Urinary bladder (tissue), 4 donors: ENCODE measurements around the gene S100A2. TPM values are rescaled to one million over a fixed set of nuclear protein-coding genes. Genes with fewer than 3 reads are reported as not detected.
"Not testable (repeated sequence)": the region's sequence is repeated elsewhere in the genome, so short reads cannot be mapped to it uniquely, and the experiment has no call there.

ENCODE experiments used
- DNase-seq: peaks from one replicate; pipeline ENCODE4 v3.0.0-alpha.2; 2015; ENCODE audit errors: extremely low spot score
- H3K27ac ChIP-seq: one replicate; pipeline ENCODE4 v1.5.1; 2013; ENCODE audit warnings: low read depth, mild to moderate bottlenecking, moderate library complexity
- H3K36me3 ChIP-seq: one replicate; pipeline ENCODE4 v1.6.1; 2013; ENCODE audit warnings: mild to moderate bottlenecking, moderate library complexity; ENCODE audit not compliant: insufficient read depth
- H3K4me1 ChIP-seq: one replicate; pipeline ENCODE4 v1.6.1; 2013; ENCODE audit warnings: mild to moderate bottlenecking, moderate library complexity; ENCODE audit not compliant: insufficient read depth
- H3K4me3 ChIP-seq: one replicate; pipeline ENCODE4 v1.5.1; 2013; ENCODE audit warnings: low read depth, low read length
- WGBS: extraction: QIAGEN DNeasy Blood & Tissue Kit; methylation state at CpG from one replicate; pipeline ENCODE4 v1.1.7; 2013; 5-methylcytosine and 5-hydroxymethylcytosine counted together
- polyA plus RNA-seq: library from polyadenylated mRNA; stranded (reverse); fragments of 200-250 nt; gene quantifications from one replicate; pipeline ENCODE4 v1.2.3, GENCODE V29; 2013
- total RNA-seq: library from RNA; depleted of rRNA; stranded (reverse); fragments of >200 nt; gene quantifications from one replicate; pipeline ENCODE4 v1.2.3, GENCODE V29; 2014
- donor health status: healthy with polysubstance abuse.
- donor health status: healthy.

S100A2 gene
- total and polyA plus RNA-seq, 2 donors = 26.2 to 91.2 TPM

DNA sequence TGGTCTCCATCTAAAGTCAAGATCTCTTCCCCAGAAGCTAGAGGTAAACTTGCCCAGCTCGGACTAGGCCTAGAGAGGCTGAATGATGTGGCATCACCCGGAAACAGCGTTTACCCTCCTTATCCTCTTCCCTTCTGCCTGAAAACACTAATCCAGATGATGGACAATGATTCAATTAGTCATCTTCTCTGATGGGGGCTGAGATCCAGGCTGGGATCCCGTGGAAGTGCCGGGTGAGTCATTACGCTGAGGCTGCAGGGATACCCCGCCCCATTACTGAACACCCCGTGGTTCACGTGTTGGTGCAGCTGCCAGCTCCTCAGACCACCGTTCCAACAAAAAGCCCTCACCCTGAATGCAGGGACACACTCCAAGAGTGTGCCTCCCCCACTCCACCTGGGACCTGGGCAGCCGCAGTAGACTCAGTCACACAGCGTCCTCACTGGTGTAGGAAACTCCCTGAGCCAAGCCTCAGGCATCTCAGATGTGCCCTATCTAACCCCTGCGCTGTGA is 31.9 kb downstream of the S100A2 start:
- no peak for DNase-seq
- 34% methylated on average over 13 of the region's 13 CpGs for WGBS
- peak overlapping the region; percentile 18 for H3K4me3 ChIP-seq
- no peaks in the 10 kb centered on the region for H3K36me3 ChIP-seq
- H3K4me1 ChIP-seq = no peaks in the 10 kb centered on the region
- peak overlapping the region; percentile 98 for H3K27ac ChIP-seq

DNA sequence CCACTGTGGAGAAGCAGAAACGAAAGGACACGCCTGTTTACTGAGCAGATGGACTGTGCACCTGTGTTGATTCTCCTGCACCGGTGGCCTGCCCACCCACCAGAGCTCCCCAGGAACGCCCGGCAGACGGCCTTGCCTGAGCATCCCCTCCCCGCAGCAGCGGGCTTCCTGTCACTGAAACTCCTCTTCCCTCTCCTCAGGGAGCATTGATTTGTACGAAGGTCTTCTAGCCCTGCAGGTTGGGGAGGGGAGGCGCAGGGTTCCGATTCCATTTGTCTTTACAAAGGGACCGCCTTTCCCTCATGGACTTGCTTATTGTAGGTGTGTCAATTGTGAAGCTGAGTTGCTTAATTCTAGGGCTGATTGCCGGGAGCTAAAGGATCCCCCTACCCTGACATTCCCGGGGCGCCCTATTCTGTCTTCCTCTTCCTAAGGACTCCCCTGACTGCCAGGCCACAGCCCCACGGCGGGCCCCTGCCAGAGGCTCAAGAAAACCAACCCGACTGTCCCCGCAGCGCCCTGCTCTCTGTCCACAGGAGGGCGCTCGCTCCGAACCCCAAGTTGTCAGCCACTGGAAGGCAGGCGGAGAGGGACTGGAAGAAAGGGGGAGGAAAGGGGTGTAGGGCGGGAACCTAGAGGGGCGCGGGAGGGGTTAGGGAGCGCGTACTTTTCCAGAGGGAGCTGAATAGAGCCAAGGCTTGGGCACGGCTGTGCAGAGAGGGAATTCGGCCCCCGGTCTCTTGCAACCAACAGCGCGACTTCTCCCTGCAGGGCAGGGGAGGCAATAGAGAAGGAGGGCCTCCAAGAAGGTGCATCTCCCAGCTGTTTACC is 32.7 kb downstream of the S100A2 start:
- Histone ChIP-seq H3K36me3 (no peaks in the 10 kb centered on the region), H3K4me3 (peak overlapping the region; percentile 18), H3K4me1 (no peaks in the 10 kb centered on the region), H3K27ac (peak overlapping the region; percentile 98)
- WGBS = 19% methylated on average over 34 of the region's 34 CpGs
- DNase-seq = peak; percentile 71

DNA sequence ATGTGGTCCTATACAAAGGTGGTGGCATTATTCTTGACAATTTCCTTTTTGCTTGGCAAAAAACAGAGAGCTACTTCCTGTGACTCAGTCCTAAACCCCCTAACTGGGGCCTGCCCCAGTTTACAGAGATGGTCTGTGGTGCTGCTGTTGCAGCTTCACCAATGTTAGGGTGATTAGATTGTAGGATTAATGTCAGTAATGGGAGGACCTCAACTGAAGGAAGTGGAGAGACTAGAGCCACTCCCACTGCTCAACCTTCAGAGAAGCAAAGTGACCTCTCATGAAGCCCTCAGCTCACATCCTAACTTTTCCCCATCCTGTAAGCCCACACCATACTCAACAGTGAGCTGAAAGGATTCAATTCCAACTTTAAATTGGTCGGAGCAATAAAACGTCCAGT is 33.5 kb downstream of the S100A2 start:
- DNase-seq = no peak
- H3K4me3 ChIP-seq = no peak overlapping the region
- 79% methylated on average over 2 of the region's 2 CpGs for WGBS
- peak overlapping the region; percentile 35 for H3K27ac ChIP-seq
- no peaks in the 10 kb centered on the region for H3K4me1 ChIP-seq
- H3K36me3 ChIP-seq = no peaks in the 10 kb centered on the region

DNA sequence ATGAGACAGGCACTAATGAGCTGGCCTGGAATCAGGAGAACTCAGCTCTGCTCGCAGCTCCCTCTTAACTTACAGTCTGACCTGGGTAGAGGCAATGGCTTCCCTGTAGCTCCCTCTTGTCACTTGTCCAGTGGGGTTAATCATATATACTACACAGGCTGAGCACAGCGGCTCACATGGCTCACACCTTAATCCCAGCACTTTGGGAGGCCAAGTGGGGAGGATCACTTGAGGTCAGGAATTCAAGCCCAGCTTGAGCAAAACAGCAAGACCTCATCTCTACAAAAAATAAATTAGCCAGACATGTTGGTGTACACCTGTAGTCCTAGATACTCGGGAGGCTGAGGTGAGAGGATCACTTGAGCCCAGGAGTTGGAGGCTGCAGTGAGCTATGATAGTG is 34.0 kb downstream of the S100A2 start:
- no peaks in the 10 kb centered on the region for H3K4me1 ChIP-seq
- WGBS = 84% methylated on average over 3 of the region's 3 CpGs
- no peak overlapping the region for H3K4me3 ChIP-seq
- DNase-seq = no peak
- H3K36me3 ChIP-seq = no peaks in the 10 kb centered on the region
- peak overlapping the region; percentile 25 for H3K27ac ChIP-seq

DNA sequence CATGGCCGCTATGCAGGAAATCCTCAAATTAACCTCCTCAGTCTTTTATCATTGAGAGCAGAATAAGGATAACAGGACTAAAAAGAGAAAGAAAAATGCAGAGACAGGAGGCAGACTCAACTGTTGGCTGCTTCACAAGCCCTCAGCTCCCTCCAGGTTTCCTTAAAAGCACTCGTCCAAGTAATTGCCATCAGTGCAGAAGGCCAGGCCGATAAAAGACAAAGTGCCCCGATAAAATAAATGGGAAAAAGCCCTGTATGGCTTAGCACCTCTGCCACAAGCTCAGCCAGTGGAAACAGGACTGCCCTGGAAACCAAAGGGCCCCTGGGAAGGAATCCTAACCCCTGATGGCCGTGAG is 38.0 kb downstream of the S100A2 start:
- DNase-seq = no peak
- WGBS = 75% methylated on average over 5 of the region's 5 CpGs
- H3K4me1 ChIP-seq = no peaks in the 10 kb centered on the region
- H3K36me3 ChIP-seq = no peaks in the 10 kb centered on the region
- H3K27ac ChIP-seq = no peak overlapping the region
- no peak overlapping the region for H3K4me3 ChIP-seq

DNA sequence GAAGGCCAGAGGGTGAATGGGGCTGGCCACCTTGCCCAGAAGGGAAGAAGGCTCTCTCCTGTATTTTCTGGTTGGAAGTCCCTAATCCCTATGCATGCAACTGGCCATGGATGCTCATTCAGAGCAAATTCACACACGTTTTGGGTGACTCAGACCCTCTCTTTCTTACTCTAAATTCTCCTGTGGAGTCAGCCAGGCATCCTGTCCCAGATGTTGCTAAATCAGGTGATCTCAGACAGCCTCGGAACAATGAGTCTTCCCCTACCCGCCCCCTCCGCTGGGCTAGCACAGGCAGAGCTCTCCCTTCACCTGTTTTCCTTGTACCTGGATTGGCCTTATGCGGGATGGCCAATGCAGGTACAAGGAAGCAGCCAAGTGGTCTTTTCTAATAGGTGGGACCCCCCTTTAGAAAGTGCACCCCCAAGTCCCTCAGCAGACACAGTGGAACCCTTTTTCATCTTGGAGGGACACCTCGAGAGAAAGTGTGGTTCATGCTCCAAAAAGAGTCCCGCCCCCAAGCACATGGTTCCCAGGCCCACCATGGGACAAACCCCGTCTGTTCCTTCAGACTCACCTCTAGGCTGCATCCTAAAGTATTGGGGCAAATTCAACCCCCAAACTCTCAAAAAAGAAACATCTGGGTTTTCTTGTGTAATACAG is 38.5 kb downstream of the S100A2 start:
- Histone ChIP-seq H3K4me1 (no peaks in the 10 kb centered on the region), H3K27ac (no peak overlapping the region), H3K36me3 (no peaks in the 10 kb centered on the region), H3K4me3 (no peak overlapping the region)
- DNase-seq = no peak
- 86% methylated on average over 8 of the region's 8 CpGs for WGBS

DNA sequence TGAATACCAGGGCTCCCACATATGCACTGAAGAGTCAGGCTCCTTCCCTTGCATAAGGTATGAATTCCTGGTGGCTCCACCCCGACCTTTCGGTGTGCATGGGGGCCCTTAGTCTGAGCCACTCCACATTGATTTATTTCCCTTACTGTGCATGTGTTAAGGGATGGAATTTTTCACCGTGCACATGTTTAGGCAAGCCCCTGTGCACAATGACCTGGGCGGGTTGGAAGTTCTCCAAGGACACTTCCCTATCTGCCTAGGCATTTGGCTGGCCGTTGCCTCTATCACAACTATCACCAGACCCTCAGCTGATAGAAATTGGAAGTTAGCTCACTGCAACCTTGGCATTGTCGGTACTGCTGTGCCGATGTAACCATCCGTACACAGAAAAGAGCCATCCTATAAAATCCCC is 39.5 kb downstream of the S100A2 start:
- H3K36me3 ChIP-seq = no peaks in the 10 kb centered on the region
- no peak for DNase-seq
- H3K4me3 ChIP-seq = no peak overlapping the region
- H3K27ac ChIP-seq = no peak overlapping the region
- no peaks in the 10 kb centered on the region for H3K4me1 ChIP-seq
- WGBS = 47% methylated on average over 8 of the region's 8 CpGs

DNA sequence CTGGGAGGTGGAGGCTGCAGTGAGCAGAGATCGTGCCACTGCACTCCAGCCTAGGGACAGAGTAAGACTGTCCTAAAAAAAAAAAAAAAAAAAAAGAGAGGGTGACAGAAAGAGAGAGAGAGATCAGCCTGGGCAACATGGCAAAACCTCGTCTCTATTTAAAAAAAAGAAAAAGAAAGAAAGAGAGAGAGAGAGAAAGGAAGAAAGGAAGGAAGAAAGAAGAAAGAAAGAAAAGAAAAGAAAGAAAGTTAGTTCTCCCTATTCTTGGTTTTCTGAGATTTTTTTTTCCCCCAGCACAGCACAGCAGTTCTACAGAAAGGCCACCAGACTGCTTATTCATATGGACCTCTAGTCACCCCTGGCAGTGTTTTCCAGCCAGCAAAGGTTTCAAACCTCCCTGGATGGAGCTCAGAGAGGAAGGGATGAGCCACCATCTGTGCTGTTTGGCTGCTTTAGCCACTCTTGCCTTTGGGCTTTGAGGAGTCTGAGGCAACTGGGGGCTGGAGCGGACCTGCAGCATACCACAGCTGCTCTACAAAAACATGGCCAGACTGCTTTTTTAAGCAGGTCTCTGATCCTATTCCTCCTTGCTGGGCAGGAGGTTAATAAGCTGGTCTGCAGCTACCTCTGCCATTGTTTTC is 40.4 kb downstream of the S100A2 start:
- Histone ChIP-seq H3K27ac (peak overlapping the region; percentile 13), H3K4me3 (no peak overlapping the region), H3K4me1 (no peaks in the 10 kb centered on the region), H3K36me3 (no peaks in the 10 kb centered on the region)
- 58% methylated on average over 3 of the region's 3 CpGs for WGBS
- no peak for DNase-seq

DNA sequence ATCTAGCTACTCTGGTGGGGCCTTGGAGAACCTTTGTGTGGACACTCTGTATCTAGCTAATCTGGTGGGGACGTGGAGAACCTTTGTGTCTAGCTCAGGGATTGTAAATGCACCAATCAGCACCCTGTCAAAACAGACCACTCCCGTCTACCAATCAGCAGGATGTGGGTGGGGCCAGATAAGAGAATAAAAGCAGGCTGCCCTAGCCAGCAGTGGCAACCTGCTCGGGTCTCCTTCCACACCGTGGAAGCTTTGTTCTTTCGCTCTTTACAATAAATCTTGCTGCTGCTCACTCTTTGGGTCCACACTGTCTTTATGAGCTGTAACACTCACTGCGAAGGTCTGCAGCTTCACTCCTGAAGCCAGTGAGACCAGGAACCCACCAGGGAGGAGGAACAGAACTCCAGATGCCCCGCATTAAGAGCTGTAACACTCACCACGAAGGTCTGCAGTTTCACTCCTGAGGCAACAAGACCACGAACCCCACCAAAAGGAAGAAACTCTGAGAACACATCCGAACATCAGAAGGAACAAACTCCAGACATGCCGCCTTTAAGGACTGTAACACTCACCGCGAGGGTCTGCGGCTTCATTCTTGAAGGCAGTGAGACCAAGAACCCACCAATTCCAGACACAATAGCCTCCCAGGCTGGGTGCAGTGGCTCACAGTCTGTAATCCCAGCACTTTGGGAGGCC is 43.1 kb downstream of the S100A2 start:
- not testable (repeated sequence) for H3K27ac ChIP-seq, DNase-seq, H3K4me3 ChIP-seq, H3K4me1 ChIP-seq, H3K36me3 ChIP-seq
- WGBS = 83% methylated on average over 14 of the region's 14 CpGs

DNA sequence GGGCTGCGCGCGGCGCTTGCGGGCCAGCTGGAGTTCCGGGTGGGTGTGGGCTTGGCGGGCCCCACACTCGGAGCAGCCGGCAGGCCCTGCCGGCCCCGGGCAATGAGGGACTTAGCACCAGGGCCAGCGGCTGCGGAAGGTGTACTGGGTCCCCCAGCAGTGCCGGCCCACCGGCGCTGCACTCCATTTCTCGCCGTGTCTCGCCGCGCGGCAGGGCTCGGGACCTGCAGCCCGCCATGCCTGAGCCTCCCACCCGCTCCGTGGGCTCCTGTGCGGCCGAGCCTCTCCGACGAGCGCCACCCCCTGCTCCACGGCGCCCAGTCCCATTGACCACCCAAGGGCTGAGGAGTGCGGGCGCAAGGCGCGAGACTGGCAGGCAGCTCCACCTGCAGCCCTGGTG is 43.8 kb downstream of the S100A2 start:
- 97% methylated on average over 37 of the region's 37 CpGs for WGBS
- H3K4me1 ChIP-seq, DNase-seq, H3K27ac ChIP-seq, H3K4me3 ChIP-seq, H3K36me3 ChIP-seq: not testable (repeated sequence)

DNA sequence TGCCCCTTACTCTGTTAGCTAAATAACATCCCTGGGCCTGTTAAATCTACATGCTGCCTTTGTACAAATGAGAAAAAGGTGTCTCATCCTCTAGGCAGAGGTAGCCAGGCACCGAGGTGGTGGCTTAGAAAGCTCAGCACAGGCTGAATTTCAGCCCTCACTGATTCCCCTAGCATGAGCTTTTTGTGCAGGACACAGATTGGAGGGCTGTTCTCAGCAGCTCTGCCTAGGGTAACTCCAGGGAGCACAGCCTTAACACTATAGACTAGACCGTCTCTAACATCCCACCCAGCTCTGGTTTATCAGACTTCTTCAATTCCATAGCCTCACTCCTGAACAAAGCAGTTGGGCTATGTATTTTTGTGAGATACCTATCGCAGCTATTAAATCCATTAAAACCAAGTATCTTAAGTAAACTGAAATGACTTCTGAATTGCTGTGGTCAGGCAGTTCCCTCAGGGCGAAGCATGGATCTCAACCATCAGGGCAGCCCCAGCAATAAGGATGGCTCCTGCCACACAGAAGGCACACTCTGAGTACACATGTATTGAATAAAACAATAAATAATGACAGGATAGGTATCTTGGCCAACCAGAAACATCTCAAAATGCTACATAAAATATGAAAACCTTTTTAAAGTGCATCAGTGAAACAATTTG is 44.7 kb downstream of the S100A2 start:
- Histone ChIP-seq H3K27ac (no peak overlapping the region), H3K4me1 (no peaks in the 10 kb centered on the region), H3K4me3 (no peak overlapping the region), H3K36me3 (no peaks in the 10 kb centered on the region)
- 80% methylated on average over 4 of the region's 4 CpGs for WGBS
- no peak for DNase-seq

DNA sequence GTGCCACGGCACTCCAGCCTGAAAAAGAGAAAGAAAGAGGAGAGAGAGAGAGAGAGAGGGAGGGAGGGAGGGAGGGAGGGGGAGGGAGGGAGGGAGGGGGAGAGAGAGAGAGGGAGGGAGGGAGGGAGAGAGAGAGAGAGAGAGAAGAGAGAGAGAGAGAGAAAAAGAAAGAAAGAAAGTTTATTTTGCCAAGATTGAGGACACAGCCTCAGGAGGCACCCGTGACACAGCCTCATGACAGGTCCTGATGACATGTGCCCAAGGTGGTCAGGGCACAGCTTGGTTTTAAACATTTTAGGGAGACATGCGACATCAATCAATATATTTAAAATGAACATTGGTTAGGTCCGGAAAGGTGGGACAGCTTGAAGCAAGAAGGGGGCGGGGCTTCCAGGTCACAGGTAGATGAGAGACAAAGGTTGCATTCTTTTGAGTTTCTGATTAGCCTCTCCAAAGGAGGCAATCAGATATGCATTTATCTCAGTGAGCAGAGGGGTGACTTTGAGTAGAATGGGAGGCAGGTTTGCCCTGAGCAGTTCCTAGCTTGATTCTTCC is 45.4 kb downstream of the S100A2 start:
- H3K4me3 ChIP-seq, DNase-seq, H3K27ac ChIP-seq, H3K4me1 ChIP-seq, H3K36me3 ChIP-seq: not testable (repeated sequence)
- WGBS = 85% methylated on average over 5 of the region's 5 CpGs

DNA sequence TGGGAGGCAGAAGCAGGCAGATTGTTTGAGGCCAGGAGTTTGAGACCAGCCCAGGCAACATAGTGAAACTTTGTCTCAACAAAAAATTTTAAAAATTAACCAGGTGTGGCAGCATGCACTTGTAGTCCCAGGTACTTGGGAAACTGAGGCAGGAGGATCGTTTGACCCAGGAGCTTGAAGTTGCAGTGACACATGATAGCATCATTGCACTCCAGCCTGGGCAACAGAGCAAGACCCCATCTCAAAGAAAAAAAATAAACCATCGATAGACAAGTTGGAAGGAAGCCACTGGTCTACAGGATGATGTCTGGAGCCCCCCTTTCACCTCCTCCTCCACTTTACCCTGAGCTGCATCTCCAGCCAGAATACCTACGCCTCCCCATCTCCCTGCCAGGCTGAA is 46.4 kb downstream of the S100A2 start:
- DNase-seq = no peak
- H3K4me3 ChIP-seq = no peak overlapping the region
- H3K36me3 ChIP-seq = no peaks in the 10 kb centered on the region
- H3K4me1 ChIP-seq = peaks cover 1% of the 10 kb centered on the region
- 92% methylated on average over 3 of the region's 3 CpGs for WGBS
- H3K27ac ChIP-seq = no peak overlapping the region
